ENCODE results near the gene KCNH6. TPM values are rescaled to one million over a fixed set of nuclear protein-coding genes. Genes with fewer than 3 reads are reported as not detected.

Gene KCNH6
- total and polyA plus RNA-seq, 4 donors = 0.09 TPM; not detected in 3

- Histone ChIP-seq H3K9ac (ENCODE audit: low read depth in 1 of 2, low read length in 2 of 2) (no peak overlapping the region), H3K9me3 (ENCODE audit: control insufficient read depth in 4 of 4, low read length in 3 of 4) (no peaks in the 10 kb centered on the region), H3K4me3 (ENCODE audit: low read depth in 1 of 3, low read length in 3 of 3) (no peak overlapping the region), H3K27me3 (ENCODE audit: control insufficient read depth in 4 of 4, insufficient read depth in 4 of 4, low read length in 3 of 4) (no peaks in the 10 kb centered on the region), H3K27ac (ENCODE audit: low read depth in 1 of 2, low read length in 2 of 2) (no peak overlapping the region), H3K4me1 (ENCODE audit: control insufficient read depth in 4 of 4, insufficient read depth in 4 of 4, low read length in 3 of 4) (no peaks in the 10 kb centered on the region), H3K36me3 (ENCODE audit: control insufficient read depth in 4 of 4, insufficient read depth in 3 of 4, low read depth in 1 of 4, low read length in 3 of 4) (no peaks in the 10 kb centered on the region)
- TF ChIP-seq HNF4A (conservative IDR thresholded peaks at IDR 0.05) (no peak), FOXA1 (IDR thresholded peaks at IDR 0.05) (no peak), RAD21 (IDR thresholded peaks at IDR 0.05) (no peak), GABPA (IDR thresholded peaks at IDR 0.05 in 1 of 2, conservative IDR thresholded peaks at IDR 0.05 in 1 of 2) (no peak), ZBTB33 (IDR thresholded peaks at IDR 0.05) (no peak), SP1 (IDR thresholded peaks at IDR 0.05) (no peak), FOXA2 (IDR thresholded peaks at IDR 0.05) (no peak), RXRA (IDR thresholded peaks at IDR 0.05) (no peak), EGR1 (IDR thresholded peaks at IDR 0.05; ENCODE audit: low read depth in 2 of 2) (no peak), NR2F2 (IDR thresholded peaks at IDR 0.05) (no peak), YY1 (IDR thresholded peaks at IDR 0.05) (no peak), ATF3 (IDR thresholded peaks at IDR 0.05) (no peak), HNF4G (IDR thresholded peaks at IDR 0.05) (no peak), CTCF (IDR thresholded peaks at IDR 0.05; ENCODE audit: low read depth, low read length, missing input control) (no peak)
- no peak for DNase-seq (ENCODE audit: low spot score)
- WGBS = 94% methylated on average over 6 of the region's 6 CpGs
These were observed 30.2 kb upstream of the KCNH6 start for GRCh38 chr17:63492940-63493339.

GRCh38 chr17:63493411-63493810, 29.7 kb upstream of the KCNH6 start:
- H3K36me3 ChIP-seq (ENCODE audit: control insufficient read depth in 4 of 4, insufficient read depth in 3 of 4, low read depth in 1 of 4, low read length in 3 of 4) = no peaks in the 10 kb centered on the region
- no peak overlapping the region for H3K27ac ChIP-seq (ENCODE audit: low read depth in 1 of 2, low read length in 2 of 2)
- WGBS = 98% methylated on average over 9 of the region's 9 CpGs

GRCh38 chr17:63494300-63494928, 28.7 kb upstream of the KCNH6 start:
- H3K9ac ChIP-seq (ENCODE audit: low read depth in 1 of 2, low read length in 2 of 2) = no peak overlapping the region
- TF ChIP-seq HNF4A (conservative IDR thresholded peaks at IDR 0.05) = peak; percentile 32 to 57
- TF ChIP-seq NR2F2 (IDR thresholded peaks at IDR 0.05) = no peak
- TF ChIP-seq HNF4G (IDR thresholded peaks at IDR 0.05) = no peak
- TF ChIP-seq RAD21 (IDR thresholded peaks at IDR 0.05) = no peak
- no peak for TF ChIP-seq ATF3 (IDR thresholded peaks at IDR 0.05)
- no peaks in the 10 kb centered on the region for H3K9me3 ChIP-seq (ENCODE audit: control insufficient read depth in 4 of 4, low read length in 3 of 4)
- no peaks in the 10 kb centered on the region for H3K36me3 ChIP-seq (ENCODE audit: control insufficient read depth in 4 of 4, insufficient read depth in 3 of 4, low read depth in 1 of 4, low read length in 3 of 4)
- 83% methylated on average over 12 of the region's 12 CpGs for WGBS
- no peak for DNase-seq (ENCODE audit: low spot score)
- H3K4me3 ChIP-seq (ENCODE audit: low read depth in 1 of 3, low read length in 3 of 3) = no peak overlapping the region
- no peaks in the 10 kb centered on the region for H3K27me3 ChIP-seq (ENCODE audit: control insufficient read depth in 4 of 4, insufficient read depth in 4 of 4, low read length in 3 of 4)
- no peak overlapping the region for H3K27ac ChIP-seq (ENCODE audit: low read depth in 1 of 2, low read length in 2 of 2)
- H3K4me1 ChIP-seq (ENCODE audit: control insufficient read depth in 4 of 4, insufficient read depth in 4 of 4, low read length in 3 of 4) = no peaks in the 10 kb centered on the region

More at GRCh38 chr17:63493411-63493810, 29.7 kb upstream of the KCNH6 start:
- no peaks in the 10 kb centered on the region for H3K9me3 ChIP-seq (ENCODE audit: control insufficient read depth in 4 of 4, low read length in 3 of 4)
- H3K4me1 ChIP-seq (ENCODE audit: control insufficient read depth in 4 of 4, insufficient read depth in 4 of 4, low read length in 3 of 4) = no peaks in the 10 kb centered on the region
- no peak overlapping the region for H3K9ac ChIP-seq (ENCODE audit: low read depth in 1 of 2, low read length in 2 of 2)
- no peak for DNase-seq (ENCODE audit: low spot score)
- H3K27me3 ChIP-seq (ENCODE audit: control insufficient read depth in 4 of 4, insufficient read depth in 4 of 4, low read length in 3 of 4) = no peaks in the 10 kb centered on the region
- no peak overlapping the region for H3K4me3 ChIP-seq (ENCODE audit: low read depth in 1 of 3, low read length in 3 of 3)
- TF ChIP-seq SP1 (IDR thresholded peaks at IDR 0.05) = no peak
